BJ (cell line): ENCODE measurements around the gene GALNT12. TPM values are rescaled to one million over a fixed set of nuclear protein-coding genes. Genes with fewer than 3 reads are reported as not detected.

Source experiments
- CTCF ChIA-PET: fragments of 350-600 bp; formaldehyde crosslinking; extraction: SDS; loops from one replicate; lab custom pipeline; 2021; ENCODE audit warnings: antibody characterized with exemption, inconsistent platforms; lab: Yijun Ruan, JAX
- POLR2A ChIA-PET: fragments of 300-600 bp; sonication (Branson Sonifier 250); formaldehyde crosslinking; extraction: SDS; loops from one replicate; lab custom pipeline; 2021; ENCODE audit warnings: antibody characterized with exemption; lab: Charles Lee
- DNase-seq: peaks from one replicate; pipeline ENCODE4 v3.0.0-alpha.2; 2011; ENCODE audit warnings: low read depth
- H3K27me3 ChIP-seq: 2 replicates; pipeline ENCODE4 v1.6.0; 2011; ENCODE audit warnings: low read length; ENCODE audit not compliant: control insufficient read depth, insufficient read depth
- H3K36me3 ChIP-seq: 2 replicates; pipeline ENCODE4 v1.5.1; 2011; ENCODE audit warnings: low read length; ENCODE audit not compliant: control insufficient read depth, insufficient read depth
- H3K4me3 ChIP-seq: 2 replicates; pipeline ENCODE4 v1.5.1; 2011; ENCODE audit warnings: low read depth, mild to moderate bottlenecking, control low read depth, low read length
- CTCF ChIP-seq: IDR thresholded peaks from 2 replicates; pipeline ENCODE4 v1.5.1; 2011; ENCODE audit warnings: low read depth, mild to moderate bottlenecking, control low read depth, inconsistent platforms, low read length, moderate library complexity; ENCODE audit not compliant: insufficient read depth
- polyA plus RNA-seq: library from polyadenylated mRNA; depleted of rRNA; stranded (reverse); fragments of >200 nt; gene quantifications from 2 replicates; pipeline ENCODE4 v1.2.3, GENCODE V29; 2011

The GALNT12 gene
- polyA plus RNA-seq, 1 experiment: 4.2 TPM

GRCh38 chr9:98877311-98877710, 69.8 kb downstream of the GALNT12 start:
- H3K27me3 ChIP-seq: peaks cover 4% of the 10 kb centered on the region
- CTCF ChIA-PET: no interaction called here
- H3K36me3 ChIP-seq: no peaks in the 10 kb centered on the region

GRCh38 chr9:98879094-98879962, 71.9 kb downstream of the GALNT12 start:
- Histone ChIP-seq H3K27me3 (peaks cover 4% of the 10 kb centered on the region), H3K36me3 (no peaks in the 10 kb centered on the region), H3K4me3 (no peak overlapping the region)
- CTCF ChIA-PET: interaction anchor here (1.2 to 1.3 kb wide), 2 partner anchors 8 to 16 kb away, joined by 3 to 4 read pairs; no protein-coding TSS in a partner anchor
- POLR2A ChIA-PET: no interaction called here
- no peak for DNase-seq
- no peak for TF ChIP-seq CTCF

More at GRCh38 chr9:98877311-98877710, 69.8 kb downstream of the GALNT12 start:
- POLR2A ChIA-PET: no interaction called here
- no peak for TF ChIP-seq CTCF
- H3K4me3 ChIP-seq: no peak overlapping the region
- no peak for DNase-seq

GRCh38 chr9:98879963-98880310, 72.5 kb downstream of the GALNT12 start:
- no peak overlapping the region for H3K4me3 ChIP-seq
- H3K27me3 ChIP-seq: peaks cover 4% of the 10 kb centered on the region
- no peak for DNase-seq
- CTCF ChIA-PET: interaction anchor here (1.2 to 1.3 kb wide), 2 partner anchors 9 to 15 kb away, joined by 3 to 4 read pairs; no protein-coding TSS in a partner anchor
- POLR2A ChIA-PET: no interaction called here
- no peak for TF ChIP-seq CTCF
- H3K36me3 ChIP-seq: no peaks in the 10 kb centered on the region

- H3K4me3 ChIP-seq: no peak overlapping the region
- ChIA-PET CTCF (interaction anchor here (1.0 to 1.3 kb wide), 3 partner anchors 9 to 15 kb away, joined by 3 to 4 read pairs (median 3); no protein-coding TSS in a partner anchor), POLR2A (no interaction called here)
- no peak for TF ChIP-seq CTCF
- H3K36me3 ChIP-seq: no peaks in the 10 kb centered on the region
- peaks cover 4% of the 10 kb centered on the region for H3K27me3 ChIP-seq
- no peak for DNase-seq
Observed at GRCh38 chr9:98880311-98881015, 73.0 kb downstream of the GALNT12 start.

GRCh38 chr9:98881356-98881755, 73.9 kb downstream of the GALNT12 start:
- no peak for TF ChIP-seq CTCF
- ChIA-PET POLR2A (no interaction called here), CTCF (interaction anchor here (1.0 kb wide), 1 partner anchor 13 kb away, joined by 3 read pairs; no protein-coding TSS in a partner anchor)
- no peak overlapping the region for H3K4me3 ChIP-seq
- DNase-seq: no peak
- H3K27me3 ChIP-seq: peaks cover 4% of the 10 kb centered on the region
- no peaks in the 10 kb centered on the region for H3K36me3 ChIP-seq
